A549 (cell line): ENCODE results near the gene HAVCR2.

Experiments
- CTCF ChIP-seq: fragments of >200 bp; sonication (Bioruptor Twin); formaldehyde crosslinking; IDR thresholded peaks from 3 replicates; pipeline ENCODE4 v1.5.1; 2016
- GATA3 ChIP-seq: IDR thresholded peaks from 2 replicates; pipeline ENCODE4 v1.6.1; 2012; ENCODE audit warnings: borderline replicate concordance
- KDM1A ChIP-seq: fragments of 200-600 bp; sonication (generic); IDR thresholded peaks from 2 replicates; pipeline ENCODE4 v1.6.1; 2016; ENCODE audit warnings: low read depth, mild to moderate bottlenecking
- MAX ChIP-seq: IDR thresholded peaks from 2 replicates; pipeline ENCODE4 v1.6.1; 2012
- NPAS2 ChIP-seq: fragments of 250-450 bp; sonication (Bioruptor Pico); IDR thresholded peaks from 2 replicates; pipeline ENCODE4 v1.8.0; 2022; ENCODE audit warnings: mild to moderate bottlenecking, moderate library complexity, borderline replicate concordance
- USF2 ChIP-seq: fragments of 450-650 bp; IDR thresholded peaks from 2 replicates; pipeline ENCODE4 v1.6.1; 2014; ENCODE audit warnings: antibody characterized with exemption

GRCh38 chr5:157143127-157143971, 34.5 kb upstream of the HAVCR2 start:
- TF ChIP-seq KDM1A (no peak), CTCF (no peak), USF2 (no peak), GATA3 (no peak), MAX (peak; percentile 61; the same call in 1 of the 2 replicates), NPAS2 (CRISPR knock-in tag) (no peak)
